ENCODE results near the gene VPREB3.

GRCh38 chr22:23787910-23788309 lies 33.7 kb upstream of the VPREB3 start:
- no peak for TF ChIP-seq EZH2 (IDR thresholded peaks at IDR 0.05; ENCODE audit: borderline replicate concordance)
- TF ChIP-seq CTCF (IDR thresholded peaks at IDR 0.05; ENCODE audit: poor library complexity) = no peak
- TF ChIP-seq EZH2phosphoT487 (IDR thresholded peaks at IDR 0.05; ENCODE audit: low read depth, severe bottlenecking, unreplicated experiment) = no peak

All from hepatocyte (in vitro differentiated cells).